Heart left ventricle (tissue), 13 donors: ENCODE measurements around the gene TMEM167B.

Experiments used
- POLR2A ChIP-seq, 2 donors: fragments of 450-650 bp; IDR thresholded peaks; one replicate each; pipeline ENCODE4 v1.6.1; 2017; ENCODE audit warnings: antibody characterized with exemption in 2 of 2, mild to moderate bottlenecking in 2 of 2, moderate library complexity in 2 of 2
- TF ChIP-seq, protein P1 (sequence below), 12 donors: fragments of 200-600 bp; sonication (generic) in 4 of 12; IDR thresholded peaks; one replicate each; pipeline versions ENCODE4 v1.5.0 to v1.8.0; 2018 to 2022; ENCODE audit warnings: antibody characterized with exemption in 12 of 12, mild to moderate bottlenecking in 5 of 12
- donor health status: ischemic (EF 13 %, LVEDD 7.1; RV severe dilation, severe dysfunction).
- donor health status: DM: no; HTN: yes; CAD: no.
- donor health status: DM: no; HTN: no; CAD: no.
- donor health status: ischemic (EF 25% LVEDD 6.9; RV normal size, moderate dysfunction).
- donor health status: ischemic (EF 25% LVEDD 5.7; RV mildly dilated, moderate dysfunction).
- donor health status: ischemic (EF 35%, LVEDD 5.7; RV mildly dilated, moderate dysfunction).
- donor health status: nonischemic (EF 11% LVEDD 7.7; RV severe dilation, severe dysfunction).
- donor health status: DM: yes; HTN: yes; CAD: no.
- donor health status: PGD.
- donor health status: ischemic (EF 29% LVEDD 5.4; RV normal size, mild dysfunction).
- donor health status: nonischemic (EF 23%, LVEDD 6.1; RV moderate dilation, normal function).

DNA sequence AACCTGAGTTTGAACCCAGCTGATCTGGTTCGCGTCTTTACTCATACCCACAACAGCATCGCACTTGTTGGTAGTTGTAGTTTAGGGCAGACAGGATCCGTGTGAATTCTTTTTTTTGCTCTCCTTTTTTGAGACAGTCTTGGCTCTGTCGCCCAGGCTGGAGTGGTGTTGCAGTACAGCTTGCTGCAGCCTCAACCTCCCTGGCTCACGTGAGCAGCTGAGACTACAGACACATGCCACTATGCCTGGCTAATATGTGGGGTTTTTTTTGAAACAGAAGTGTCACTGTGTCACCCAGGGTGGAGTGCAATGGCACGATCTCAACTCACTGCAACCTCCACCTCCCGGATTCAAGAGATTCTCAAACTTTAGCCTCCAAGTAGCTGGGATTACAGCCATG is 22.7 kb upstream of the TMEM167B start:
- TF ChIP-seq, protein P1, sequence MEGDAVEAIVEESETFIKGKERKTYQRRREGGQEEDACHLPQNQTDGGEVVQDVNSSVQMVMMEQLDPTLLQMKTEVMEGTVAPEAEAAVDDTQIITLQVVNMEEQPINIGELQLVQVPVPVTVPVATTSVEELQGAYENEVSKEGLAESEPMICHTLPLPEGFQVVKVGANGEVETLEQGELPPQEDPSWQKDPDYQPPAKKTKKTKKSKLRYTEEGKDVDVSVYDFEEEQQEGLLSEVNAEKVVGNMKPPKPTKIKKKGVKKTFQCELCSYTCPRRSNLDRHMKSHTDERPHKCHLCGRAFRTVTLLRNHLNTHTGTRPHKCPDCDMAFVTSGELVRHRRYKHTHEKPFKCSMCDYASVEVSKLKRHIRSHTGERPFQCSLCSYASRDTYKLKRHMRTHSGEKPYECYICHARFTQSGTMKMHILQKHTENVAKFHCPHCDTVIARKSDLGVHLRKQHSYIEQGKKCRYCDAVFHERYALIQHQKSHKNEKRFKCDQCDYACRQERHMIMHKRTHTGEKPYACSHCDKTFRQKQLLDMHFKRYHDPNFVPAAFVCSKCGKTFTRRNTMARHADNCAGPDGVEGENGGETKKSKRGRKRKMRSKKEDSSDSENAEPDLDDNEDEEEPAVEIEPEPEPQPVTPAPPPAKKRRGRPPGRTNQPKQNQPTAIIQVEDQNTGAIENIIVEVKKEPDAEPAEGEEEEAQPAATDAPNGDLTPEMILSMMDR (IDR thresholded peaks at IDR 0.05): no peak
- no peak for TF ChIP-seq POLR2A (IDR thresholded peaks at IDR 0.05)
